CD4-positive, alpha-beta T cell treated with Interleukin-17A for 4 hours (primary cell): ENCODE measurements around the gene ARL10.

Experiments
- DNase-seq: peaks from one replicate; pipeline ENCODE4 v3.0.0-alpha.2; 2020; ENCODE audit warnings: mixed read lengths

The ARL10 gene

GRCh38 chr5:176362233-176362490 lies 3.1 kb upstream of the ARL10 start:
- no peak for DNase-seq

- DNase-seq = no peak
These were observed 429 bp upstream of the ARL10 start for GRCh38 chr5:176364765-176365350.

GRCh38 chr5:176366232-176366894 lies 1.1 kb downstream of the ARL10 start:
- DNase-seq = no peak

GRCh38 chr5:176368726-176369125 lies 3.4 kb downstream of the ARL10 start:
- DNase-seq = no peak

GRCh38 chr5:176369934-176370711 lies 4.8 kb downstream of the ARL10 start:
- no peak for DNase-seq

GRCh38 chr5:176371621-176372539 lies 6.6 kb downstream of the ARL10 start:
- no peak for DNase-seq

- DNase-seq = no peak
These were observed 8.0 kb downstream of the ARL10 start for GRCh38 chr5:176373100-176373818.

GRCh38 chr5:176379881-176380280 lies 14.6 kb downstream of the ARL10 start:
- no peak for DNase-seq

GRCh38 chr5:176381423-176381822 lies 16.1 kb downstream of the ARL10 start:
- no peak for DNase-seq

GRCh38 chr5:176381979-176382378 lies 16.7 kb downstream of the ARL10 start:
- DNase-seq = no peak

GRCh38 chr5:176382721-176383120 lies 17.4 kb downstream of the ARL10 start:
- no peak for DNase-seq

- no peak for DNase-seq
These were observed 18.1 kb downstream of the ARL10 start for GRCh38 chr5:176383248-176383905.

GRCh38 chr5:176383961-176384360 lies 18.7 kb downstream of the ARL10 start:
- no peak for DNase-seq

GRCh38 chr5:176384366-176384930 lies 19.2 kb downstream of the ARL10 start:
- DNase-seq = no peak

- no peak for DNase-seq
These were observed 19.7 kb downstream of the ARL10 start for GRCh38 chr5:176384991-176385390.

GRCh38 chr5:176386491-176386890 lies 21.2 kb downstream of the ARL10 start:
- no peak for DNase-seq

- DNase-seq = no peak
These were observed 22.2 kb downstream of the ARL10 start for GRCh38 chr5:176387384-176387925.

- no peak for DNase-seq
These were observed 22.7 kb downstream of the ARL10 start for GRCh38 chr5:176388003-176388443.

- DNase-seq = peak; percentile 100
These were observed 23.3 kb downstream of the ARL10 start, which contains the start of the genes HIGD2A and NOP16 for GRCh38 chr5:176388444-176389134. Gene HIGD2A (plus strand): TSS chr5:176388751. CDS start chr5:176388820, 69 bp downstream. Gene NOP16 (minus strand): TSS chr5:176388598. CDS start chr5:176388539, 59 bp downstream.
